ENCODE results near the gene SHPK. TPM values are rescaled to one million over a fixed set of nuclear protein-coding genes. Genes with fewer than 3 reads are reported as not detected.
"Not testable (repeated sequence)": the region's sequence is repeated elsewhere in the genome, so short reads cannot be mapped to it uniquely, and the experiment has no call there.

The SHPK gene
- total and polyA plus RNA-seq, 4 donors: 9.3 to 66.6 (median 17.0) TPM

DNA sequence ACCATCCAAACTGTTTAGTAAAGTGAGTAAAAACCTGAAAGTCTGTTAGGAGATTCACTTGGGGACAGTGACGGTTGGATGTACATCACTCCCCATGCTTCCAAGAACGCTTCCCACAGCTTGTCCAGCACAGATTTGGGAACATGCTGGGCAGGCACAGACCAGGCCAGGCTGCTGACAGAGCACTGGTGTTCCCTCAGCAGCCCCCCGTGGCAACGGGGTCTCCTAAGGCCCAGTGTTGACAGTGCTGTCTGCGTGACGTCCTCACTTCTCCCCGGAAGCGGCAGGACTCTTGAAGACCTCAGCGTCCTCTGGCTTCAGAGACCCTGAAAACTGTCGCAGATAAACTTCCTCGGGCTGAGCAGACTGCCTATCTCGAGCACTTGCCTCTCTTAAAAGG lies 69.5 kb downstream of the SHPK start:
- TF ChIP-seq NR2F2 (IDR thresholded peaks at IDR 0.05): no peak
- peaks cover 3 to 35% (median 23%) of the 10 kb centered on the region in 4 donors for H3K36me3 ChIP-seq (ENCODE audit: control insufficient read depth in 4 of 4, insufficient read depth in 3 of 4, low read depth in 1 of 4, low read length in 3 of 4)
- no peaks in the 10 kb centered on the region for H3K9me3 ChIP-seq (ENCODE audit: control insufficient read depth in 4 of 4, low read length in 3 of 4)
- WGBS: 97% methylated on average over 12 of the region's 12 CpGs
- no peaks in the 10 kb centered on the region for H3K27me3 ChIP-seq (ENCODE audit: control insufficient read depth in 4 of 4, insufficient read depth in 4 of 4, low read length in 3 of 4)
- no peak for DNase-seq (ENCODE audit: low spot score)
- no peak overlapping the region for H3K4me3 ChIP-seq (ENCODE audit: low read depth in 1 of 3, low read length in 3 of 3)
- no peak overlapping the region for H3K27ac ChIP-seq (ENCODE audit: low read depth in 1 of 2, low read length in 2 of 2)
- no peak overlapping the region for H3K9ac ChIP-seq (ENCODE audit: low read depth in 1 of 2, low read length in 2 of 2)
- peaks cover 3 to 7% (median 5%) of the 10 kb centered on the region in 4 donors for H3K4me1 ChIP-seq (ENCODE audit: control insufficient read depth in 4 of 4, insufficient read depth in 4 of 4, low read length in 3 of 4)

DNA sequence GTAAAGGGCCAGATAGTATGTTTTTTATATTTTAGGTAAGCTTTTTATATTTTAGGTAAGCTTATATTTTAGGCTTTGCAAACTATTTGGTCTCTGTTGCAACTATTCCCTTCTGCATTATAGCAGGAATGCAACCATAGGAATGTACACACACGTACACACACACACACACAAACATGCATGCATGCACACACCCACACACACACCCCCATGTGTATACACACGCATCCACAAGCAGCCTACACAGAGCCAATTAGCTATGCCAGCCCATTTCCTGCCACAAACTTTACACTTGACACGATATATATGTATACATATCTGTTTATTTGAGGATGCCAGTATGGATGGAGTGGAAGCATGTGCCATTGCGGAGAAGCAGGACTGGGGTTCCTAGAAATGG lies 70.9 kb downstream of the SHPK start:
- H3K27me3 ChIP-seq (ENCODE audit: control insufficient read depth in 4 of 4, insufficient read depth in 4 of 4, low read length in 3 of 4): no peaks in the 10 kb centered on the region
- peaks cover 3 to 7% (median 5%) of the 10 kb centered on the region in 4 donors for H3K4me1 ChIP-seq (ENCODE audit: control insufficient read depth in 4 of 4, insufficient read depth in 4 of 4, low read length in 3 of 4)
- H3K9ac ChIP-seq (ENCODE audit: low read depth in 1 of 2, low read length in 2 of 2): no peak overlapping the region
- DNase-seq (ENCODE audit: low spot score): no peak
- H3K36me3 ChIP-seq (ENCODE audit: control insufficient read depth in 4 of 4, insufficient read depth in 3 of 4, low read depth in 1 of 4, low read length in 3 of 4): peaks cover 3 to 27% (median 15%) of the 10 kb centered on the region in 4 donors
- WGBS: 95% methylated on average over 4 of the region's 4 CpGs
- TF ChIP-seq YY1 (IDR thresholded peaks at IDR 0.05): no peak
- no peak for TF ChIP-seq SP1 (IDR thresholded peaks at IDR 0.05)
- TF ChIP-seq, protein P1, sequence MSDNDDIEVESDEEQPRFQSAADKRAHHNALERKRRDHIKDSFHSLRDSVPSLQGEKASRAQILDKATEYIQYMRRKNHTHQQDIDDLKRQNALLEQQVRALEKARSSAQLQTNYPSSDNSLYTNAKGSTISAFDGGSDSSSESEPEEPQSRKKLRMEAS (IDR thresholded peaks at IDR 0.05): no peak
- TF ChIP-seq, protein P2, sequence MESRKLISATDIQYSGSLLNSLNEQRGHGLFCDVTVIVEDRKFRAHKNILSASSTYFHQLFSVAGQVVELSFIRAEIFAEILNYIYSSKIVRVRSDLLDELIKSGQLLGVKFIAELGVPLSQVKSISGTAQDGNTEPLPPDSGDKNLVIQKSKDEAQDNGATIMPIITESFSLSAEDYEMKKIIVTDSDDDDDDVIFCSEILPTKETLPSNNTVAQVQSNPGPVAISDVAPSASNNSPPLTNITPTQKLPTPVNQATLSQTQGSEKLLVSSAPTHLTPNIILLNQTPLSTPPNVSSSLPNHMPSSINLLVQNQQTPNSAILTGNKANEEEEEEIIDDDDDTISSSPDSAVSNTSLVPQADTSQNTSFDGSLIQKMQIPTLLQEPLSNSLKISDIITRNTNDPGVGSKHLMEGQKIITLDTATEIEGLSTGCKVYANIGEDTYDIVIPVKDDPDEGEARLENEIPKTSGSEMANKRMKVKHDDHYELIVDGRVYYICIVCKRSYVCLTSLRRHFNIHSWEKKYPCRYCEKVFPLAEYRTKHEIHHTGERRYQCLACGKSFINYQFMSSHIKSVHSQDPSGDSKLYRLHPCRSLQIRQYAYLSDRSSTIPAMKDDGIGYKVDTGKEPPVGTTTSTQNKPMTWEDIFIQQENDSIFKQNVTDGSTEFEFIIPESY (IDR thresholded peaks at IDR 0.05): no peak
- TF ChIP-seq FOXA1 (IDR thresholded peaks at IDR 0.05): no peak
- TF ChIP-seq RAD21 (IDR thresholded peaks at IDR 0.05): no peak
- TF ChIP-seq, protein P3, sequence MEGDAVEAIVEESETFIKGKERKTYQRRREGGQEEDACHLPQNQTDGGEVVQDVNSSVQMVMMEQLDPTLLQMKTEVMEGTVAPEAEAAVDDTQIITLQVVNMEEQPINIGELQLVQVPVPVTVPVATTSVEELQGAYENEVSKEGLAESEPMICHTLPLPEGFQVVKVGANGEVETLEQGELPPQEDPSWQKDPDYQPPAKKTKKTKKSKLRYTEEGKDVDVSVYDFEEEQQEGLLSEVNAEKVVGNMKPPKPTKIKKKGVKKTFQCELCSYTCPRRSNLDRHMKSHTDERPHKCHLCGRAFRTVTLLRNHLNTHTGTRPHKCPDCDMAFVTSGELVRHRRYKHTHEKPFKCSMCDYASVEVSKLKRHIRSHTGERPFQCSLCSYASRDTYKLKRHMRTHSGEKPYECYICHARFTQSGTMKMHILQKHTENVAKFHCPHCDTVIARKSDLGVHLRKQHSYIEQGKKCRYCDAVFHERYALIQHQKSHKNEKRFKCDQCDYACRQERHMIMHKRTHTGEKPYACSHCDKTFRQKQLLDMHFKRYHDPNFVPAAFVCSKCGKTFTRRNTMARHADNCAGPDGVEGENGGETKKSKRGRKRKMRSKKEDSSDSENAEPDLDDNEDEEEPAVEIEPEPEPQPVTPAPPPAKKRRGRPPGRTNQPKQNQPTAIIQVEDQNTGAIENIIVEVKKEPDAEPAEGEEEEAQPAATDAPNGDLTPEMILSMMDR (IDR thresholded peaks at IDR 0.05; ENCODE audit: low read depth, low read length, missing input control): no peak
- no peaks in the 10 kb centered on the region for H3K9me3 ChIP-seq (ENCODE audit: control insufficient read depth in 4 of 4, low read length in 3 of 4)
- no peak overlapping the region for H3K27ac ChIP-seq (ENCODE audit: low read depth in 1 of 2, low read length in 2 of 2)
- H3K4me3 ChIP-seq (ENCODE audit: low read depth in 1 of 3, low read length in 3 of 3): no peak overlapping the region

DNA sequence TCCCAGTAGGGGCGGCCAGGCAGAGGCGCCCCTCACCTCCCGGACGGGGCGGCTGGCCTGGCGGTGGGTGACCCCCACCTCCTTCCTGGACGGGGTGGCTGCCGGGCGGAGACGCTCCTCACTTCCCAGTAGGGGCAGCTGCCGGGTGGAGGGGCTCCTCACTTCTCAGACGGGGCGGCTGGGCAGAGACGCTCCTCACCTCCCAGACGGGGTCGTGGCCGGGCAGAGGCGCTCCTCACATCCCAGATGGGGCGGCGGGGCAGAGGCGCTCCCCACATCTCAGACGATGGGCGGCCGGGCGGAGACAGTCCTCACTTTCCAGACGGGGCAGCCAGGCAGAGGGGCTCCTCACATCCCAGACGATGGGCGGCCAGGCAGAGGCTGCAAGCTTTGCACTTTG lies 71.8 kb downstream of the SHPK start:
- WGBS: 96% methylated on average over 28 of the region's 28 CpGs
- H3K4me3 ChIP-seq (ENCODE audit: low read depth in 1 of 3, low read length in 3 of 3); H3K4me1 ChIP-seq (ENCODE audit: control insufficient read depth in 4 of 4, insufficient read depth in 4 of 4, low read length in 3 of 4); DNase-seq (ENCODE audit: low spot score); H3K9me3 ChIP-seq (ENCODE audit: control insufficient read depth in 4 of 4, low read length in 3 of 4); H3K27me3 ChIP-seq (ENCODE audit: control insufficient read depth in 4 of 4, insufficient read depth in 4 of 4, low read length in 3 of 4); H3K27ac ChIP-seq (ENCODE audit: low read depth in 1 of 2, low read length in 2 of 2); H3K9ac ChIP-seq (ENCODE audit: low read depth in 1 of 2, low read length in 2 of 2): not testable (repeated sequence)
- H3K36me3 ChIP-seq (ENCODE audit: control insufficient read depth in 4 of 4, insufficient read depth in 3 of 4, low read depth in 1 of 4, low read length in 3 of 4): peaks cover 0 to 23% (median 13%) of the 10 kb centered on the region in 4 donors

DNA sequence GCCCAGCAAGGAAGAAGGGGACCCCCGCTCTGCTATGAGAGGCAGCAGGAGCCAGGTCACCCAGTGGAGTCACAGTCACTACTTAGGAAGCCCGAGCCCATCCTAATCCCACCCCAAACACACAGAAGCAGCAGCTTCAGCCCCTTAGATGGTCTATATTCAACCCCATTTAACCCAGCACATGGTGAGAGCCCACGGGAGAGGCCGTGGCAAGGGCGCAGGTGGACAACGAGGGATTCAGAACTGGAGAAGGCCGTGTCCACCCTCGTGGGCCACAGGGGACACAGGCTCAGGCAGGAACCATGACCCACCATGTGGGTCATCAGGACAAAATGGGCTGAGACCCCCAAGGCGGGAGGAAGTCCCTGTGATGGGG lies 76.8 kb downstream of the SHPK start:
- no peak for DNase-seq (ENCODE audit: low spot score)
- no peak overlapping the region for H3K9ac ChIP-seq (ENCODE audit: low read depth in 1 of 2, low read length in 2 of 2)
- no peak overlapping the region for H3K4me3 ChIP-seq (ENCODE audit: low read depth in 1 of 3, low read length in 3 of 3)
- 93% methylated on average over 9 of the region's 9 CpGs for WGBS
- H3K36me3 ChIP-seq (ENCODE audit: control insufficient read depth in 4 of 4, insufficient read depth in 3 of 4, low read depth in 1 of 4, low read length in 3 of 4): no peaks in the 10 kb centered on the region
- H3K27ac ChIP-seq (ENCODE audit: low read depth in 1 of 2, low read length in 2 of 2): no peak overlapping the region
- no peaks in the 10 kb centered on the region for H3K27me3 ChIP-seq (ENCODE audit: control insufficient read depth in 4 of 4, insufficient read depth in 4 of 4, low read length in 3 of 4)
- no peaks in the 10 kb centered on the region for H3K9me3 ChIP-seq (ENCODE audit: control insufficient read depth in 4 of 4, low read length in 3 of 4)
- peaks cover 3 to 7% (median 5%) of the 10 kb centered on the region in 4 donors for H3K4me1 ChIP-seq (ENCODE audit: control insufficient read depth in 4 of 4, insufficient read depth in 4 of 4, low read length in 3 of 4)
- TF ChIP-seq SP1 (IDR thresholded peaks at IDR 0.05) (no peak), TAF1 (conservative IDR thresholded peaks at IDR 0.05) (no peak), RAD21 (IDR thresholded peaks at IDR 0.05) (no peak), JUND (IDR thresholded peaks at IDR 0.05) (no peak), FOXA2 (IDR thresholded peaks at IDR 0.05) (no peak), RXRA (IDR thresholded peaks at IDR 0.05) (no peak), HNF4A (conservative IDR thresholded peaks at IDR 0.05) (no peak), FOXA1 (IDR thresholded peaks at IDR 0.05) (no peak)
- TF ChIP-seq, protein P4, sequence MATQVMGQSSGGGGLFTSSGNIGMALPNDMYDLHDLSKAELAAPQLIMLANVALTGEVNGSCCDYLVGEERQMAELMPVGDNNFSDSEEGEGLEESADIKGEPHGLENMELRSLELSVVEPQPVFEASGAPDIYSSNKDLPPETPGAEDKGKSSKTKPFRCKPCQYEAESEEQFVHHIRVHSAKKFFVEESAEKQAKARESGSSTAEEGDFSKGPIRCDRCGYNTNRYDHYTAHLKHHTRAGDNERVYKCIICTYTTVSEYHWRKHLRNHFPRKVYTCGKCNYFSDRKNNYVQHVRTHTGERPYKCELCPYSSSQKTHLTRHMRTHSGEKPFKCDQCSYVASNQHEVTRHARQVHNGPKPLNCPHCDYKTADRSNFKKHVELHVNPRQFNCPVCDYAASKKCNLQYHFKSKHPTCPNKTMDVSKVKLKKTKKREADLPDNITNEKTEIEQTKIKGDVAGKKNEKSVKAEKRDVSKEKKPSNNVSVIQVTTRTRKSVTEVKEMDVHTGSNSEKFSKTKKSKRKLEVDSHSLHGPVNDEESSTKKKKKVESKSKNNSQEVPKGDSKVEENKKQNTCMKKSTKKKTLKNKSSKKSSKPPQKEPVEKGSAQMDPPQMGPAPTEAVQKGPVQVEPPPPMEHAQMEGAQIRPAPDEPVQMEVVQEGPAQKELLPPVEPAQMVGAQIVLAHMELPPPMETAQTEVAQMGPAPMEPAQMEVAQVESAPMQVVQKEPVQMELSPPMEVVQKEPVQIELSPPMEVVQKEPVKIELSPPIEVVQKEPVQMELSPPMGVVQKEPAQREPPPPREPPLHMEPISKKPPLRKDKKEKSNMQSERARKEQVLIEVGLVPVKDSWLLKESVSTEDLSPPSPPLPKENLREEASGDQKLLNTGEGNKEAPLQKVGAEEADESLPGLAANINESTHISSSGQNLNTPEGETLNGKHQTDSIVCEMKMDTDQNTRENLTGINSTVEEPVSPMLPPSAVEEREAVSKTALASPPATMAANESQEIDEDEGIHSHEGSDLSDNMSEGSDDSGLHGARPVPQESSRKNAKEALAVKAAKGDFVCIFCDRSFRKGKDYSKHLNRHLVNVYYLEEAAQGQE (IDR thresholded peaks at IDR 0.05): no peak
- TF ChIP-seq, protein P1 (IDR thresholded peaks at IDR 0.05): no peak
- TF ChIP-seq, protein P2 (IDR thresholded peaks at IDR 0.05): no peak
